Endothelial cell of hepatic sinusoid (primary cell): Measurements from ENCODE around the gene KIF21A.
"Not testable (repeated sequence)": the region's sequence is repeated elsewhere in the genome, so short reads cannot be mapped to it uniquely, and the experiment has no call there.

Source experiments
- in situ Hi-C: cut with HindIII; loops from 2 replicates; pipeline ENCODE4 v1.10.0; 2017; ENCODE audit warnings: low sequenced_read_pairs

The KIF21A gene

DNA sequence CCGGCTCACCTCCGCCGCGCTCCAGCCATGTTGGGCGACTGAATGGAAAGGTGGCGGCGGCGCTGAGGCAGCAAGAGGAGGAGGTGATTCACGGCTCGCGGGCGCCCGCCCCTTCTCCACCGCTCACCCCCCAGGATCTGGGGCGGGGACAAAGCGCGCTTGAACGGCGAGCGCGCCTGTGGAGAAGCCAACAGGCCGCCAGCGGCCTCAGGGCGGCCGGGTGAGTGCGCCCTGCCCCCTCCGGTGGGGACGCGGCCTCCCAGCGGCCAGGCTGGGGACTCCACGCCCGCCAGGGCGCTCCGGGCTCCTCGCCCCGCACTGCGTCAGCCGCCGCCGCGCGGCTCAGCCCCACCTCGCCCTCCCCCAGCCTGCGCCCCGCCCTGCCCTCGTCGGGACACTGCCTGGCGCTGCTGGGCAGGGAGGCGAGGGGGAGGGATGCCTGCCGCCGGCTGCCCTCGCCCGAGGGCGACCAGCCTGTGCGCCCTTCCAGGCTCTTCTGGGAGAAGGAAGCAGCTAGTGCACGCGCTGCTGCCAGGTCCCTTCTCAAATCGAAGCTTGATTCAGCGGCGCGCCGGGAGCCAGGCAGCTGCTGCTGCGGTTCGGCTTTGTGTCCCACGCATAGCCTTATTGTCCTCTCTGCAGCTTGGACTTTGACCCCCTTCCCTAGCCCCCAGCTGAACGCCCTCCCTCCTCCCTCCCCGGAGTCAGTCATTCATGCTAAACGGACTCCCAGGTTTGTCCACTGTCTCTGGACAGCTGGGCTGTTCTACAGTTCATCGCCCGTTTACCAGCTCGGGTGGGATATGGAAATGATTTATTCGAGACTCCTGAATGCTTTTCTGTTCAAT lies at the start of gene KIF21A:
Gene KIF21A (minus strand): TSS at position 40 of the 848 bp plus-strand sequence. CDS start 150 bp downstream, outside the sequence.
- in situ Hi-C loops, result no loop called here

- in situ Hi-C loops, result no loop called here
These were observed 47.8 kb upstream of the KIF21A start for GRCh38 chr12:39490500-39491282.

DNA sequence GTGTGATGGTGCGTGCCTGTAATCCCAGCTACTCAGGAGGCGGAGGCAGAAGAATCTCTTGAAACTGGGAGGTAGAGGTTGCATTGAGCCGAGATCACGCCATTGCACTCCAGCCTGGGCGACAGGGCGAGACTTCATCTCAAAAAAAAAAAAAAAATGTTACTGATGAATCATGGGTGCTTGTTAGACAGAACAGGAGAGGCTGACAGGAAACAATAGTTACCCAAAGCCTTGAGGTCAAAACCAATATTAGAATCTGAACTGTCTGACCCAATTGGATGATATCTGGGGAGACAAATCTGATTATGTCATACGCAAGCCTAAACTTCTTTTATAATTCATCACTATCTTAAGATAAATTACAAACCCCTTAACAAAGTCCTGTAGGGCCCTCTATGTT lies 40.7 kb upstream of the KIF21A start:
- in situ Hi-C loops, result no loop called here

GRCh38 chr12:39483042-39483441 lies 40.1 kb upstream of the KIF21A start:
- in situ Hi-C loops, result no loop called here

DNA sequence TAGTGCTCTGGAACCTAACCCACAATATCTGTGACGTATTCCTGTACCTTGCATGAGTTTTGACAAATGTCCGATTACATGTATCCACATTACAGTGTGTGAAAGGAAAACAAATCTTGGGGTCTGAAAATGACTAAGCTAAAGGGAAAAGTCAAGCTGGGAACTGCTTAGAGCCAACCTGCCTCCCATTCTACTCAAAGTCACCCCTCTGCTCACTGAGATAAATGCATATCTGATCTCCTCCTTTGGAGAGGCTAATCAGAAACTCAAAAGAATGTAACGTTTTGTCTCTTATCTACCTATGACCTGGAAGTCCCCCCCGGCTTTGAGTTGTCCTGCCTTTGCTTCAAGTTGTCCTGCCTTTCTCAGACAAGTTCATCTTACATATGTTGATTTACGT lies 34.0 kb upstream of the KIF21A start:
- in situ Hi-C loops, result no loop called here

- in situ Hi-C loops, result no loop called here
These were observed 33.2 kb upstream of the KIF21A start for GRCh38 chr12:39476121-39476520.

DNA sequence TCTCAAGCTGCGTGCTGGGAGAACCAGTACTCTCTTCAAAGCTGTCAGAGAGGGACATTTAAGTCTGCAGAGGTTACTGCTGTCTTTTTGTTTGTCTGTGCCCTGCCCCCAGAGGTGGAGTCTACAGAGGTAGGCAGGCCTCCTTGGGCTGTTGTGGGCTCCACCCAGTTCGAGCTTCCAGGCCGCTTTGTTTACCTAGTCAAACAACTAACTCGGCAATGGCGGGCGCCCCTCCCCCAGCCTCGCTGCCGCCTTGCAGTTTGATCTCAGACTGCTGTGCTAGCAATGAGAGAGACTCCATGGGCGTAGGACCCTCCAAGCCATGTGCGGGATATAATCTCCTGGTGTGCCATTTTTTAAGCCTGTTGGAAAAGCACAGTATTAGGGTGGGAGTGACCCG lies 32.2 kb upstream of the KIF21A start:
- in situ Hi-C loops, result not testable (repeated sequence)

DNA sequence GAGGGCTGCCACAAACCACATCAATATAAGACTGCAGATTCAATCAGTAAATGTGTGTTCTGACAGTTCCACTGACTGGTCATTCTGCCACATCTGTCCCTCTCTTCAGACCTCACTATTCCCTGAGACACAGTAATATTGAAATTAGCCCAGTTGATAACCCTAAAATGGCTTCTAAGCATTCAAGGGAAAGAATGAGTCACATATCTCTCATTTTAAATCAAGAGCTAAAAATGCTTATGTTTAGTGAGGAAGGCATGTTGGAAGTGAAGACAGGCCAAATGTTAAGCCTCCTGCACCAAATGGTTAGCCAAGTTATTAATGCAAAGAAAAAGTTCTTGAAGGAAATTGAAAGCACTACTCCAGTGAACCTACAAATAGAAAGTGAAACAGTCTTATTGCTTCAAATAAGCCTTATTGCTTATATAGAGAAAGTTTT lies 24.5 kb upstream of the KIF21A start:
- in situ Hi-C loops, result no loop called here

DNA sequence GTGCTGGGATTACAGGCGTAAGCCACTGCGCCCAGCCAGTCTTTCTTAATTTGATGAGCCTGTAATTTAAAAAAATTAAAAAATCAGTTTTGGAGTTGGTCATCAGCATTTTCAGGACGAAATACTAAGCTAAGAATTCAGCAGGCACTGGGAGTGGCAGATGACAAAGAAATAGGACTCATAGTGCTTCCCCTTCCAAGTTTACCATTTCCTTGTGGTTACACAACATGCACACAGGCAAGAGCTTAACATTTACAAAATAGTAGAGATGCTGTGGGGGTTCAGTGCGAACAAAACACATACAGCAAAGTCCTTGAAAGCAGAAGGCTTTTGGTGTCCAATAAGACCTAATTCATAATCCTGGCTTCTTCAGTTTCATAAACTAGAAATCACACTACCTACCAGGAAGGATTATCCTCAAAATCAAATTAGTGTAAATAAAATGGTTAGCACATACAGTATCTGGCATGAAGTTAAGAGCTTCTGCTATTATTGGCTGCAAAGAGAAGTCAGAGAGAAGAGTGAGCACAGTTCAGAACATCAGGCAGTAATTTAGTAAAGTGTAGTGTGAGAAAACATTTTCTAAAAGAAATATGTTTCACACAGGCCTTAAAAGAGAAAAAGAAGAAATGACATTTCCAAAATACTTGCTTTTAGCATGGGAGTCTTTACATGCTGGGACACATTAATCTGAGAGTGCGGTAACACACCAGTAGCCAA lies 22.2 kb upstream of the KIF21A start:
- in situ Hi-C loops, result no loop called here

DNA sequence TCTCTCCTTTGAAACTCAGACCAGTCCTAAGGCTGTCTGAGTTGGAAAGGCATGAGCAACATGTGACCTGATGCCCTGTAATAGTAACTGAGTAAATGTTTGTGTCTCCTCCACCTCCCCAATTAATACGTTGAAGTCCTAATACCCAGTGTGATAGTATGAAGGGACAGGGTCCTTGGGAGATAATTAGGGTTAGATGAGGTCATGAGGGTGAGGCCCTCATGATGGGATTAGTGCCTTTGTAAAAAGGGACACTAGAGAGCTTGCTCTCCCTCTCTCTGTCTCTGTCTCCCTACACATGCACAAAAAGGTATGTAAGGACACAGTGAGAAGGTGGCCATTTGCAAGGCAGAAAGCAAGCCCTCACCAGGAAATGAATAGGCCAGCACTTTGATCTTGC lies 18.1 kb upstream of the KIF21A start:
- in situ Hi-C loops, result no loop called here

DNA sequence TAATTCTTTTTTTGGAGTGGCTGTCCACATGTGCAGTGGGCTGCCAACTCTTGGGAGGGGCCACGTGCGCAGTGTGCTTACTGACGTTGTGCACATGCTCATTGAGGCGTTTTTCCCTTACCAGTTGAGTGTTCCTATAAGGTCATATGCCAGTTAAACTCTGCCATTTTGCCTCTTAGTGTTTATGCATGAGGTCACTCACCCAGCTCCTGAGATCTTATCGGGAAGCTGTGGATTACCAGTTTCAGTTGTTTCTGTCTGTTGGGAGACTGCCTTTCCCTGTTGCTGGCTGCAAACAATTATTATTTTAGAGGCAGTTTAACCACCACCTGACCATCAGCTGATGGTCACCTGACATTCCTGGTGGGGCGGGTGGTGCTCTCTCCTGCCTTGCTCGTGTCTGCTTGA lies 16.1 kb upstream of the KIF21A start:
- in situ Hi-C loops, result no loop called here

DNA sequence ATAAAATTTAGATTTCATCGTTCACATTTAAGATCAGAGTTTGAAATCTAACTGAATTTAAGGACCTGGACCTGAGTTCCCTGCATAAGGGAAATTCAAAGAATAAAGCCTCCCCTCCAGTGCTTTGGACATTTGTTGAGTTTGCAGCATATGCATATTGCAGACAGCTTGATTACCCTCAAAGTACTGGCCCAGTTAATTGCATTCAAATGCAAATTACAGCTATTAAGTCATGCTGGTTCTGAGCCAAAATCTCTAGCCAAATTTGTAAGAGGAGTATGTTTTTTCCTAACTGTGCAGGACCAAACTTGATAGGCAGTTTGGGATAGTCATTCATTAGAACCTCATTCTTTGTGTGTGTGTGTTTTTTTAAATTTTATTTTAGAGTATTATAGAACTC lies 9.1 kb upstream of the KIF21A start:
- in situ Hi-C loops, result no loop called here

GRCh38 chr12:39448038-39448437 lies 5.1 kb upstream of the KIF21A start:
- in situ Hi-C loops, result no loop called here

- in situ Hi-C loops, result no loop called here
These were observed 949 bp upstream of the KIF21A start for GRCh38 chr12:39443929-39444209.

DNA sequence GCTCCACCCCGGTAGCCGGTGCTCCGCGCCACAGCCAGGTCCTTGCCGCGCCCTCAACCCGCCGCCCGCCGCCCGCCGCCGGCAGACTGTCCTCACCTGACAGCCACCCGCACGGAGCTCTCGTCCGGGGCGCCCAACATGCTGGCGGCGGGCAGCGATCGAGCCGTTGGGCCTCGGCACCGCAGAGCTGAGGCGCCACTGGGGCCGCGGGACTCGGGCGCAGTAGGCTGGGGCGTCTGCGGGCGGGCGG lies 164 bp downstream of the KIF21A start:
- in situ Hi-C loops, result no loop called here

DNA sequence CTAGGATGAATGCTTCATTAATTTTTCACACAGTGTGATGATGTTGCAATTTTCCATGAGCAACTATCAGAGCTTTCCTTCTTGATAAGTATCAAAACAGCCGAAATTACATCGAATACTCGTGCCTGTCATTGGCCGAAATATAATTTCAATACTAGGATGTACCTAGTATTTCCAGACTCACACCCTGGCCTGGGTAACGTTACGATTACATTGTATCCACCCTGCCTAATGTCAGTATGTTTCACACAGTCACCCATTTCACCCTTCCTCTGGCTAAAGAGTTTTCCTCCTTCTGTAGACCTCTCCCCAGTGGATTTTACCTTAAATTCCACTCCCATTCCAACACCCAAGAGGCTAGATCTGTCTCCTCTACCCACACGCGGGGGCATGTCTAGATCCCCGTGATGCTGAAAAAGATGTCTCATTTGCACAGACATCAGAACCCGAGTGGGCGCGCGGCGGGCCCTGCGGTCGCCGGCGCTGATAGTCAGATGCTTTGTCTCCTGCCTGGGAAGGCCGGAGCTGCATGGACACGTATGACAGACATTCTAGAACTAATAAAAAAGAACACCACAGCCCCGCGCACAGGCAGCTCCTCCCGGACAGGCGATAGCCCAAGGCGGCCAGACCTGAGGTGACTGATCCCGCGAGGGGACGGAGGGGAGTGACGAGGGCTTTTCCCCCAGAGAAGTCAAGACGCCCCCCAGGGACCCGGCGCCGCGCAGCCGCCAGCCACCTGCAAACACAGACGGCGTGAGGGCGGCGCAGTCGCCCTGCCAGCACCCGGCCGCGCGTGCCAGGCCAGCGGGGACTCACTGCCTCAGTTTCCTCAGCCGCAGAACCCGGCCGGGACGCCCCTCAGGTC lies 723 bp downstream of the KIF21A start:
- in situ Hi-C loops, result no loop called here

DNA sequence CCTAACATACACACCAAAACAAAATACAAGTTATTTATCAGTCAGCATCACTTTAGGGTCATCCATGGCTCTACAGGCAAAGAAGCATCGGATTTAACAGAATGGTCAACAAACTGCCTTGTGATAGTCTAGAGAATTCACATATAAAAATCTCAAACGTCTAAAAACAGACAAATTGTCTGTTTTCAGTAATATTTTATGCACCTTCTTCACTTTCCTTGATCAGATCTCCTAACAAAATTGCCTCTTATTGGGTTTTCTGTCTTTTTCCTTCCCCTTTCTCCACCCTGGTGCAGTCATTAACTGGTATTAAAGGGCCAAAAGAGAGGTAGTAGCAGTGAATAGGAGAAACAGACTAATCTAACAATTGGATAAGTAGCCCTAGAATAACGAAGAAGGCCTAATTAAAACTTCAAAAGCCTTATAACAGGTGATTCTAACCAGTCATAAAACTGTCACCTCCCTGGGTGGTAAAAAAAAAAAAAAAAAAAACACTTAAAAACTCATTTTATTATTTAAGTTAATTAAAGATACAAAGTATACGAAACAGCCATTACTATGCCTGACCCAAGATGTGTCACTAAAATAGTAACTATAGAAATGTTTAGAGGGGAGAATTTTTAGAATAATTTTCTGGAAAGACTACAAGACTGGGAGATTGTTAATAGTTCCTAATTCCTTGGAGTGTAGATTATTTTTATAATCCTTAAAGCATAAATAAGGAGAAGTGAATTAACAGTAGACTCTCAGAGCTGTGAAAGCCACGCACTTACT lies 1.5 kb downstream of the KIF21A start:
- in situ Hi-C loops, result no loop called here

GRCh38 chr12:39440781-39441180 lies 2.1 kb downstream of the KIF21A start:
- in situ Hi-C loops, result no loop called here

GRCh38 chr12:39440101-39440500 lies 2.8 kb downstream of the KIF21A start:
- in situ Hi-C loops, result no loop called here

- in situ Hi-C loops, result no loop called here
These were observed 7.4 kb downstream of the KIF21A start for GRCh38 chr12:39435531-39435930.
